GM23338 (cell line): ENCODE results near the gene ZNF200.

Experiments used
- EZH2phosphoT487 ChIP-seq: fragments of 200-600 bp; sonication (generic); IDR thresholded peaks from one replicate; pipeline ENCODE4 v1.8.1; 2018; ENCODE audit warnings: antibody characterized with exemption; ENCODE audit not compliant: unreplicated experiment
- TF ChIP-seq, protein P1 (sequence below), 2 experiments: fragments of 200-600 bp in 1 of 2; sonication (generic) in 1 of 2; conservative IDR thresholded peaks; 2 replicates each; pipeline versions ENCODE4 v1.5.1 to v1.6.1; 2016 to 2017; ENCODE audit warnings: antibody characterized with exemption in 2 of 2, low read depth in 2 of 2, mild to moderate bottlenecking in 2 of 2, moderate library complexity in 1 of 2

DNA sequence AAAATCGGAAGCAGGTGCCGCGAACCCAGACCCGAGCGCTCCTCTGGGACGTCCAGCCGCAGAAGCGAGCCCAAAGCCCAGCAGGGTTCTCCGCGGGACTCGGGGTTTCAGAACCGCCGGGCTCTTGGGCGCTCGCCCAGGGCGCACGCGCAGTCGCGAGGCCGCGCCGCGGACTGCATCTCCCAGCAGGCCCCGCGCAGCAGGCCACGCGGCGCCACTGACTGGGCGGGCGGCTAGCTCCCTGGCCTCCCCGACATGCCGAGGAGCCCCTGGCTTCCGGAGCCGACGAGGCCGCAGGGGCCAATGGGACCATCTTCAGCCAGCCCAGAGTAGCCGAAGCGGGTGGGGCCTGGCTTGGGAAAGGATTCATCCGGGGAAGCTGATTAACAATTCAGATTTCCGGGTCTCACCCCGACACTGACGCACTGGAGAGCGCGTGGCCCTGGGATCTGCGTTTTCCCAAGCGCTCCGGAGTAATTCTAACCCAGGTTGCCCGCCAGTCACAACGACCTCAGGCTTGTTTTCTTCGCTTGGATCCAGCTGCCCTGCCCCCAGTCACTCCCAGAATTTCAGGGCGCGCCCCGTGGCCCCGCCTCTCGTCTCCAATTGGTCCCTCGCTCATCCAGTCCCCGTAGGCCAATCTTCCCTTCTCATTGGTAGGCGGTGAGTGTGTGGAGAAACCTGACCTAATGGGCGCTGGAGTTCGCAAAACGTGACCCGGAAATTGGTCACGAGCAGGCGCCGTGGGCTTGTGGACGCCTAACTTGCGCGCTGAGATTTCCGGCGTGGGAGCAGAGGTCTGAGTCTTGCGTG is 48.0 kb upstream of the ZNF200 start, which contains the start of gene ZNF263:
- TF ChIP-seq, protein P1, sequence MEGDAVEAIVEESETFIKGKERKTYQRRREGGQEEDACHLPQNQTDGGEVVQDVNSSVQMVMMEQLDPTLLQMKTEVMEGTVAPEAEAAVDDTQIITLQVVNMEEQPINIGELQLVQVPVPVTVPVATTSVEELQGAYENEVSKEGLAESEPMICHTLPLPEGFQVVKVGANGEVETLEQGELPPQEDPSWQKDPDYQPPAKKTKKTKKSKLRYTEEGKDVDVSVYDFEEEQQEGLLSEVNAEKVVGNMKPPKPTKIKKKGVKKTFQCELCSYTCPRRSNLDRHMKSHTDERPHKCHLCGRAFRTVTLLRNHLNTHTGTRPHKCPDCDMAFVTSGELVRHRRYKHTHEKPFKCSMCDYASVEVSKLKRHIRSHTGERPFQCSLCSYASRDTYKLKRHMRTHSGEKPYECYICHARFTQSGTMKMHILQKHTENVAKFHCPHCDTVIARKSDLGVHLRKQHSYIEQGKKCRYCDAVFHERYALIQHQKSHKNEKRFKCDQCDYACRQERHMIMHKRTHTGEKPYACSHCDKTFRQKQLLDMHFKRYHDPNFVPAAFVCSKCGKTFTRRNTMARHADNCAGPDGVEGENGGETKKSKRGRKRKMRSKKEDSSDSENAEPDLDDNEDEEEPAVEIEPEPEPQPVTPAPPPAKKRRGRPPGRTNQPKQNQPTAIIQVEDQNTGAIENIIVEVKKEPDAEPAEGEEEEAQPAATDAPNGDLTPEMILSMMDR (conservative IDR thresholded peaks at IDR 0.05; ENCODE audit: low read depth in 2 of 2) = no peak
- no peak for TF ChIP-seq EZH2phosphoT487
